GM12891 (cell line): ENCODE data around the gene SERINC3.

Experiments used
- PAX5 ChIP-seq: IDR thresholded peaks from 2 replicates; pipeline ENCODE4 v1.6.1; 2011; ENCODE audit warnings: low read length, moderate library complexity, mild to moderate bottlenecking; ENCODE audit not compliant: insufficient read depth, severe bottlenecking
- POLR2A ChIP-seq: IDR thresholded peaks from 2 replicates; pipeline ENCODE4 v1.6.1; 2011; ENCODE audit warnings: low read depth, low read length, control low read depth
- POLR2AphosphoS5 ChIP-seq: IDR thresholded peaks from 2 replicates; pipeline ENCODE4 v1.6.1; 2011; ENCODE audit warnings: low read depth, low read length, control low read depth
- TAF1 ChIP-seq: IDR thresholded peaks from 2 replicates; pipeline ENCODE4 v1.6.1; 2011; ENCODE audit warnings: low read depth, low read length, control low read depth

DNA sequence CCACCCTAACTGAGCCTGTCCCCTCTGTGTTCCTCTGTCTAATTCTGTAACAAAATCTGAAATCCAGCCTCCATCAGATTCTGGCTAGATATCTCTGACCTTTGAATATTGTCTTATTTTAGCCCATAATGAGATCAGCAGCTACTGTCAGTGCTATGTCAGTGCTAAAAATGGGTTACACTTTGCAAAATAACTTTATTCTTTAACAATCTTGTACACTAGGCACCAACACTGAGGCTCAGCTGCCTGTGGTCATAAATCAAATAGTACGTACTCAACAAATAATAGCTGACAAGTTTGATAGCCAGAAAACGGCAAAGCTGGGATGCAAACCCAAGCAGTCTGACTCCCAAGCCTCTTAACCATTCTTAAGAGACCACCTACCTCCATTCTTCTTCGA is 24.1 kb downstream of the SERINC3 start:
- TF ChIP-seq POLR2A (no peak), POLR2AphosphoS5 (no peak), TAF1 (no peak), PAX5 (no peak)
